HCT116 (cell line): ENCODE data around the gene ADARB2.

Source experiments
- EZH2 ChIP-seq: fragments of 200-600 bp; sonication (generic); IDR thresholded peaks from 2 replicates; pipeline ENCODE4 v1.6.1; 2017; ENCODE audit warnings: antibody characterized with exemption, mixed run types
- POLR2A ChIP-seq: IDR thresholded peaks from 2 replicates; pipeline ENCODE4 v1.7.0; 2011; ENCODE audit warnings: borderline replicate concordance; ENCODE audit not compliant: insufficient read depth, insufficient read length; ENCODE audit errors: extremely low read depth
- SP1 ChIP-seq: IDR thresholded peaks from 2 replicates; pipeline ENCODE4 v1.6.1; 2012; ENCODE audit warnings: low read depth

GRCh38 chr10:1610986-1611770 lies 126.1 kb downstream of the ADARB2 start:
- TF ChIP-seq POLR2A (no peak), EZH2 (no peak), SP1 (no peak)
